ENCODE measurements around the gene LGMN. TPM values are rescaled to one million over a fixed set of nuclear protein-coding genes. Genes with fewer than 3 reads are reported as not detected.

LGMN gene
- polyA plus RNA-seq, 1 of the 3 experiments (the other 2 are of a cell fraction): 76.3 TPM

DNA sequence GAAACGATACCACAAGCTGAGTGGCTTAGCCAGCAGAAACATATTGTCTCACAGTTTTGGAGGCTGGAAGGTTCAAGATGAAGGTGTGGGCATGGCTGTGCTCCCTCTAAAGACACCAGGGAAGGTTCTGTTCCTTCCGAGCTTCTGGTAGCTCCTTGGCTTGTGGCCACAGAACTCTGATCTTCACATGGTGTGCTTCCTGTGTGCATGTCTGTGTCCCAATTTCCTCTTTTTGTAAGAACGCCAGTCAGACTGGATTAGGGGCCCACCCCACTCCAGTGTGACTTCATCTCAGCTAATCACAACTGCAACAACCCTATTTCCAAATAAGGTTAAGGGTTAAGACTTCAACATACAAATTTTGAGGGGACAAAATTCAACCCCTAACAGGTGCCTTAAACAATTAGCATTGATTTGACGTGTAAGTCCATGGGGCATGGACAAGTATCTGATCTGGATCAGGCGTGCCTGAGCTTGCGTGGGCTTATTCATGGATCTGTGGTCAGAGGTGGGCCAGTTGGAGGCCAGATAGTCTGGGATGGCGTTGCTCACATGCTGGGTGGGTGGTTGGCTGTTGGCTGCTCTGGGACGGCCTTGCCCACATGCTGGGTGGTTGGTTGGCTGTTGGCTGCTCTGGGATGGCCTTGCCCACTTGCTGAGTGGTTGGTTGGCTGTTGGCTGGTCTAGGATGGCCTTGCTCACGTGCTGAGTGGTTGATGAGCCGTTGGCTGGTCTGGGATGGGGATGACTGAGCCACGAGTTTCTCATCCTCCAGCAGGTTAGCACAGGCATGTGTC is 88.5 kb downstream of the LGMN start:
- peaks cover 0 to 2% of the 10 kb centered on the region in 2 experiments; a peak in 1 of 4 replicates for H3K4me1 ChIP-seq (ENCODE audit: control insufficient read depth in 1 of 2, insufficient read depth in 2 of 2, low read depth in 1 of 2, low read length in 1 of 2)
- H3K4me3 ChIP-seq (ENCODE audit: low read depth in 2 of 2, low read length in 1 of 2): no peak overlapping the region
- peaks cover 15 to 17% of the 10 kb centered on the region in 2 experiments for H3K36me3 ChIP-seq (replicated peaks in 1 of 2; ENCODE audit: control insufficient read depth in 1 of 2, insufficient read depth in 2 of 2, low read length in 1 of 2)
- no peaks in the 10 kb centered on the region for H3K9me3 ChIP-seq
- H3K4me2 ChIP-seq: no peak overlapping the region
- no peak overlapping the region for H2AFZ ChIP-seq (ENCODE audit: low read depth)
- ChIA-PET POLR2A (no interaction called here), CTCF (interaction anchor here (1.1 kb wide), 1 partner anchor 27 kb away, joined by 4 read pairs; no protein-coding TSS in a partner anchor)
- no peaks in the 10 kb centered on the region for H4K20me1 ChIP-seq (ENCODE audit: insufficient read depth)
- 73% methylated on average over 8 of the region's 11 CpGs for WGBS (ENCODE audit: low lambda C conversion rate)
- no peaks in the 10 kb centered on the region for H3F3A ChIP-seq (replicated peaks; ENCODE audit: insufficient read depth)
- H3K27me3 ChIP-seq (ENCODE audit: insufficient read depth): no peaks in the 10 kb centered on the region
- no peaks in the 10 kb centered on the region for H3K9me2 ChIP-seq
- no peak overlapping the region for H3K9ac ChIP-seq
- DNase-seq: no peak
- H3K79me2 ChIP-seq (ENCODE audit: insufficient read depth): no peaks in the 10 kb centered on the region
- H3K27ac ChIP-seq (ENCODE audit: low read depth in 2 of 2, low read length in 1 of 2): no peak overlapping the region
- TF ChIP-seq, protein P1, sequence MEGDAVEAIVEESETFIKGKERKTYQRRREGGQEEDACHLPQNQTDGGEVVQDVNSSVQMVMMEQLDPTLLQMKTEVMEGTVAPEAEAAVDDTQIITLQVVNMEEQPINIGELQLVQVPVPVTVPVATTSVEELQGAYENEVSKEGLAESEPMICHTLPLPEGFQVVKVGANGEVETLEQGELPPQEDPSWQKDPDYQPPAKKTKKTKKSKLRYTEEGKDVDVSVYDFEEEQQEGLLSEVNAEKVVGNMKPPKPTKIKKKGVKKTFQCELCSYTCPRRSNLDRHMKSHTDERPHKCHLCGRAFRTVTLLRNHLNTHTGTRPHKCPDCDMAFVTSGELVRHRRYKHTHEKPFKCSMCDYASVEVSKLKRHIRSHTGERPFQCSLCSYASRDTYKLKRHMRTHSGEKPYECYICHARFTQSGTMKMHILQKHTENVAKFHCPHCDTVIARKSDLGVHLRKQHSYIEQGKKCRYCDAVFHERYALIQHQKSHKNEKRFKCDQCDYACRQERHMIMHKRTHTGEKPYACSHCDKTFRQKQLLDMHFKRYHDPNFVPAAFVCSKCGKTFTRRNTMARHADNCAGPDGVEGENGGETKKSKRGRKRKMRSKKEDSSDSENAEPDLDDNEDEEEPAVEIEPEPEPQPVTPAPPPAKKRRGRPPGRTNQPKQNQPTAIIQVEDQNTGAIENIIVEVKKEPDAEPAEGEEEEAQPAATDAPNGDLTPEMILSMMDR (IDR thresholded peaks at IDR 0.05): no peak
- TF ChIP-seq TAF1 (IDR thresholded peaks at IDR 0.05; ENCODE audit: borderline replicate concordance, low read depth, low read length) (no peak), FOXJ3 (CRISPR knock-in tag; IDR thresholded peaks at IDR 0.05) (no peak), JUND (IDR thresholded peaks at IDR 0.05) (no peak), POLR2AphosphoS5 (IDR thresholded peaks at IDR 0.05; ENCODE audit: low read depth, low read length) (no peak), RFX5 (IDR thresholded peaks at IDR 0.05; ENCODE audit: low read length) (no peak), MXI1 (IDR thresholded peaks at IDR 0.05; ENCODE audit: low read depth, low read length) (no peak), MEF2A (IDR thresholded peaks at IDR 0.05; ENCODE audit: borderline replicate concordance, low read depth) (no peak), RAD21 (IDR thresholded peaks at IDR 0.05; ENCODE audit: low read length) (no peak)
- TF ChIP-seq, protein P2, sequence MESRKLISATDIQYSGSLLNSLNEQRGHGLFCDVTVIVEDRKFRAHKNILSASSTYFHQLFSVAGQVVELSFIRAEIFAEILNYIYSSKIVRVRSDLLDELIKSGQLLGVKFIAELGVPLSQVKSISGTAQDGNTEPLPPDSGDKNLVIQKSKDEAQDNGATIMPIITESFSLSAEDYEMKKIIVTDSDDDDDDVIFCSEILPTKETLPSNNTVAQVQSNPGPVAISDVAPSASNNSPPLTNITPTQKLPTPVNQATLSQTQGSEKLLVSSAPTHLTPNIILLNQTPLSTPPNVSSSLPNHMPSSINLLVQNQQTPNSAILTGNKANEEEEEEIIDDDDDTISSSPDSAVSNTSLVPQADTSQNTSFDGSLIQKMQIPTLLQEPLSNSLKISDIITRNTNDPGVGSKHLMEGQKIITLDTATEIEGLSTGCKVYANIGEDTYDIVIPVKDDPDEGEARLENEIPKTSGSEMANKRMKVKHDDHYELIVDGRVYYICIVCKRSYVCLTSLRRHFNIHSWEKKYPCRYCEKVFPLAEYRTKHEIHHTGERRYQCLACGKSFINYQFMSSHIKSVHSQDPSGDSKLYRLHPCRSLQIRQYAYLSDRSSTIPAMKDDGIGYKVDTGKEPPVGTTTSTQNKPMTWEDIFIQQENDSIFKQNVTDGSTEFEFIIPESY (IDR thresholded peaks at IDR 0.05; ENCODE audit: borderline replicate concordance, low read depth): no peak
- TF ChIP-seq, protein P3, sequence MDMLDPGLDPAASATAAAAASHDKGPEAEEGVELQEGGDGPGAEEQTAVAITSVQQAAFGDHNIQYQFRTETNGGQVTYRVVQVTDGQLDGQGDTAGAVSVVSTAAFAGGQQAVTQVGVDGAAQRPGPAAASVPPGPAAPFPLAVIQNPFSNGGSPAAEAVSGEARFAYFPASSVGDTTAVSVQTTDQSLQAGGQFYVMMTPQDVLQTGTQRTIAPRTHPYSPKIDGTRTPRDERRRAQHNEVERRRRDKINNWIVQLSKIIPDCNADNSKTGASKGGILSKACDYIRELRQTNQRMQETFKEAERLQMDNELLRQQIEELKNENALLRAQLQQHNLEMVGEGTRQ (IDR thresholded peaks at IDR 0.05; ENCODE audit: borderline replicate concordance, low read depth, low read length): no peak

DNA sequence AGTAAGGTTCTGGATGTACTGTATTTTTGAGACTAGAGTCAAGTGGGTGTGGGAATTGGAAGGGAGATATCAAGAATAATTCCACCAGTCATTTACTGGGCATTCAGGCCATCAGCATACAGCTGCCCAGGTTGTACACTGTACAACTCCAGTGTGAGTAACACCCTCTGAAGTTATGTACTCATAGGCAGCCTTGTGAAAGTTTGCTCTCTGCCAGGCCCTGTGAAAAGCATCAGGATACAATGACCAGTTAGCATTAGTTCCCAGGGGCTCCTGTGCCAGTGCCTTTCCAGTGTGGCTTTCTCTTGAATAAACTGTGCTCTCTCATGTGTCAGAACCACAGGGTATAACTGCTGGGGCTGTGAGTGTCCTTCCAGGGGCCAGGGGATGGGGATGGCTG is 89.7 kb downstream of the LGMN start:
- Histone ChIP-seq H3K4me3 (ENCODE audit: low read depth in 2 of 2, low read length in 1 of 2) (no peak overlapping the region), H2AFZ (ENCODE audit: low read depth) (no peak overlapping the region), H3K36me3 (replicated peaks in 1 of 2; ENCODE audit: control insufficient read depth in 1 of 2, insufficient read depth in 2 of 2, low read length in 1 of 2) (peaks cover 11 to 17% of the 10 kb centered on the region in 2 experiments), H3K9me3 (no peaks in the 10 kb centered on the region), H3K4me1 (ENCODE audit: control insufficient read depth in 1 of 2, insufficient read depth in 2 of 2, low read depth in 1 of 2, low read length in 1 of 2) (peaks cover 0 to 2% of the 10 kb centered on the region in 2 experiments; a peak in 1 of 4 replicates), H4K20me1 (ENCODE audit: insufficient read depth) (no peaks in the 10 kb centered on the region), H3K27me3 (ENCODE audit: insufficient read depth) (no peaks in the 10 kb centered on the region), H3K4me2 (no peak overlapping the region), H3K79me2 (ENCODE audit: insufficient read depth) (no peaks in the 10 kb centered on the region), H3F3A (replicated peaks; ENCODE audit: insufficient read depth) (no peaks in the 10 kb centered on the region), H3K27ac (ENCODE audit: low read depth in 2 of 2, low read length in 1 of 2) (no peak overlapping the region), H3K9ac (no peak overlapping the region), H3K9me2 (no peaks in the 10 kb centered on the region)
- DNase-seq: no peak
- TF ChIP-seq RXRA (IDR thresholded peaks at IDR 0.05; ENCODE audit: borderline replicate concordance, low read depth) (no peak), FOXJ3 (CRISPR knock-in tag; IDR thresholded peaks at IDR 0.05) (no peak), FOXM1 (IDR thresholded peaks at IDR 0.05; ENCODE audit: low read depth) (no peak), SIN3A (IDR thresholded peaks at IDR 0.05; ENCODE audit: borderline replicate concordance, low read depth, low read length) (no peak)
- TF ChIP-seq, protein P4, sequence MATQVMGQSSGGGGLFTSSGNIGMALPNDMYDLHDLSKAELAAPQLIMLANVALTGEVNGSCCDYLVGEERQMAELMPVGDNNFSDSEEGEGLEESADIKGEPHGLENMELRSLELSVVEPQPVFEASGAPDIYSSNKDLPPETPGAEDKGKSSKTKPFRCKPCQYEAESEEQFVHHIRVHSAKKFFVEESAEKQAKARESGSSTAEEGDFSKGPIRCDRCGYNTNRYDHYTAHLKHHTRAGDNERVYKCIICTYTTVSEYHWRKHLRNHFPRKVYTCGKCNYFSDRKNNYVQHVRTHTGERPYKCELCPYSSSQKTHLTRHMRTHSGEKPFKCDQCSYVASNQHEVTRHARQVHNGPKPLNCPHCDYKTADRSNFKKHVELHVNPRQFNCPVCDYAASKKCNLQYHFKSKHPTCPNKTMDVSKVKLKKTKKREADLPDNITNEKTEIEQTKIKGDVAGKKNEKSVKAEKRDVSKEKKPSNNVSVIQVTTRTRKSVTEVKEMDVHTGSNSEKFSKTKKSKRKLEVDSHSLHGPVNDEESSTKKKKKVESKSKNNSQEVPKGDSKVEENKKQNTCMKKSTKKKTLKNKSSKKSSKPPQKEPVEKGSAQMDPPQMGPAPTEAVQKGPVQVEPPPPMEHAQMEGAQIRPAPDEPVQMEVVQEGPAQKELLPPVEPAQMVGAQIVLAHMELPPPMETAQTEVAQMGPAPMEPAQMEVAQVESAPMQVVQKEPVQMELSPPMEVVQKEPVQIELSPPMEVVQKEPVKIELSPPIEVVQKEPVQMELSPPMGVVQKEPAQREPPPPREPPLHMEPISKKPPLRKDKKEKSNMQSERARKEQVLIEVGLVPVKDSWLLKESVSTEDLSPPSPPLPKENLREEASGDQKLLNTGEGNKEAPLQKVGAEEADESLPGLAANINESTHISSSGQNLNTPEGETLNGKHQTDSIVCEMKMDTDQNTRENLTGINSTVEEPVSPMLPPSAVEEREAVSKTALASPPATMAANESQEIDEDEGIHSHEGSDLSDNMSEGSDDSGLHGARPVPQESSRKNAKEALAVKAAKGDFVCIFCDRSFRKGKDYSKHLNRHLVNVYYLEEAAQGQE (IDR thresholded peaks at IDR 0.05; ENCODE audit: low read depth, low read length): no peak
- POLR2A ChIA-PET: no interaction called here
- CTCF ChIA-PET: no interaction called here
